SK-N-SH (cell line): ENCODE data around the gene UBE2U. TPM values are rescaled to one million over a fixed set of nuclear protein-coding genes. Genes with fewer than 3 reads are reported as not detected.

ENCODE experiments used
- CTCF ChIA-PET: fragments of 300-600, 350-600 bp; formaldehyde crosslinking; extraction: SDS; loops from one replicate; lab custom pipeline; 2021; lab: Yijun Ruan, JAX
- POLR2A ChIA-PET: fragments of 350-600 bp; sonication (Branson Sonifier 250); formaldehyde crosslinking; extraction: SDS; loops from one replicate; lab custom pipeline; 2020; ENCODE audit warnings: antibody characterized with exemption, inconsistent platforms; lab: Yijun Ruan, JAX
- DNase-seq: peaks from one replicate; pipeline ENCODE4 v3.0.0; 2012
- H2AFZ ChIP-seq: fragments of 200-600 bp; sonication (generic); 2 replicates; pipeline ENCODE4 v1.8.1; 2016; ENCODE audit warnings: antibody characterized with exemption, mild to moderate bottlenecking, low read depth
- H3F3A ChIP-seq: fragments of 200-600 bp; sonication (generic); replicated peaks from 2 replicates; pipeline ENCODE3; 2016; ENCODE audit warnings: antibody characterized with exemption, mild to moderate bottlenecking; ENCODE audit not compliant: insufficient read depth
- H3K27ac ChIP-seq, 2 experiments: fragments of 200-500 bp in 1 of 2; fragments of 200-600 bp in 1 of 2; sonication (Bioruptor generic) in 1 of 2; sonication (generic), shearing (Covaris generic) in 1 of 2; 2 replicates each; pipeline versions ENCODE4 v1.5.1 to v1.6.1; 2014 to 2016; ENCODE audit warnings: low read depth in 2 of 2, inconsistent platforms in 1 of 2, low read length in 1 of 2, mild to moderate bottlenecking in 1 of 2, mixed read lengths in 1 of 2
- H3K27me3 ChIP-seq: fragments of 200-600 bp; sonication (generic), shearing (Covaris generic); 2 replicates; pipeline ENCODE4 v1.6.1; 2016; ENCODE audit warnings: mixed run types; ENCODE audit not compliant: insufficient read depth
- H3K36me3 ChIP-seq, 2 experiments: fragments of 200-500 bp in 1 of 2; fragments of 200-600 bp in 1 of 2; sonication (Bioruptor generic) in 1 of 2; sonication (generic) in 1 of 2; replicated peaks in 1 of 2; 2 replicates each; pipeline versions ENCODE3 to v1.5.1; 2014 to 2016; ENCODE audit warnings: low read length in 1 of 2, mild to moderate bottlenecking in 1 of 2; ENCODE audit not compliant: insufficient read depth in 2 of 2, control insufficient read depth in 1 of 2
- H3K4me1 ChIP-seq, 2 experiments: fragments of 200-500 bp in 1 of 2; fragments of 200-600 bp in 1 of 2; sonication (Bioruptor generic) in 1 of 2; sonication (generic), shearing (Covaris generic) in 1 of 2; 2 replicates each; pipeline versions ENCODE4 v1.5.1 to v1.6.1; 2014 to 2016; ENCODE audit warnings: low read depth in 1 of 2, low read length in 1 of 2, mixed run types in 1 of 2; ENCODE audit not compliant: insufficient read depth in 2 of 2, control insufficient read depth in 1 of 2
- H3K4me2 ChIP-seq: fragments of 200-600 bp; sonication (generic), shearing (Covaris generic); 2 replicates; pipeline ENCODE4 v1.6.1; 2017; ENCODE audit warnings: mixed run types
- H3K4me3 ChIP-seq, 2 experiments: fragments of 200-500 bp in 1 of 2; fragments of 200-600 bp in 1 of 2; sonication (Bioruptor generic) in 1 of 2; sonication (generic), shearing (Covaris generic) in 1 of 2; 2 replicates each; pipeline versions ENCODE4 v1.5.1 to v1.8.1; 2014 to 2016; ENCODE audit warnings: low read depth in 2 of 2, inconsistent platforms in 1 of 2, low read length in 1 of 2, mild to moderate bottlenecking in 1 of 2, mixed read lengths in 1 of 2, moderate library complexity in 1 of 2
- H3K79me2 ChIP-seq: fragments of 200-600 bp; sonication (generic); 2 replicates; pipeline ENCODE4 v1.8.1; 2017; ENCODE audit warnings: mild to moderate bottlenecking; ENCODE audit not compliant: insufficient read depth
- H3K9ac ChIP-seq: fragments of 200-600 bp; sonication (generic); 2 replicates; pipeline ENCODE4 v1.6.1; 2017; ENCODE audit warnings: mixed run types
- H3K9me2 ChIP-seq: fragments of 200-600 bp; sonication (generic); 2 replicates; pipeline ENCODE4 v1.6.1; 2017; ENCODE audit warnings: mixed run types
- H3K9me3 ChIP-seq: fragments of 200-600 bp; sonication (generic); 2 replicates; pipeline ENCODE4 v1.6.1; 2017; ENCODE audit warnings: mixed run types, mild to moderate bottlenecking, moderate library complexity
- H4K20me1 ChIP-seq: fragments of 200-600 bp; sonication (generic); 2 replicates; pipeline ENCODE4 v1.6.1; 2017; ENCODE audit warnings: mild to moderate bottlenecking, mixed run types; ENCODE audit not compliant: insufficient read depth
- CTCF ChIP-seq: fragments of 200-600 bp; sonication (generic); IDR thresholded peaks from 2 replicates; pipeline ENCODE4 v1.6.1; 2017; ENCODE audit warnings: antibody characterized with exemption, mild to moderate bottlenecking, moderate library complexity
- ELF1 ChIP-seq: IDR thresholded peaks from 2 replicates; pipeline ENCODE4 v1.4.0; 2012
- EP300 ChIP-seq, 2 experiments: IDR thresholded peaks; 2 replicates each; pipeline versions ENCODE4 v1.4.0 to v1.6.1; 2012; ENCODE audit warnings: borderline replicate concordance in 1 of 2, low read depth in 1 of 2, low read length in 1 of 2
- FOXM1 ChIP-seq: IDR thresholded peaks from 2 replicates; pipeline ENCODE4 v1.4.0; 2012; ENCODE audit warnings: low read depth, mild to moderate bottlenecking
- IRF3 ChIP-seq: fragments of 150-350 bp; IDR thresholded peaks from 2 replicates; pipeline ENCODE4 v1.6.1; 2016; ENCODE audit warnings: mild to moderate bottlenecking, low read depth, low read length
- JUND ChIP-seq: IDR thresholded peaks from 2 replicates; pipeline ENCODE4 v1.4.0; 2012
- MEF2A ChIP-seq: IDR thresholded peaks from 2 replicates; pipeline ENCODE4 v1.4.0; 2012; ENCODE audit warnings: low read depth, borderline replicate concordance
- NFIC ChIP-seq: IDR thresholded peaks from 2 replicates; pipeline ENCODE4 v1.4.0; 2012; ENCODE audit warnings: borderline replicate concordance
- PBX3 ChIP-seq: IDR thresholded peaks from 2 replicates; pipeline ENCODE4; 2012
- POLR2AphosphoS5 ChIP-seq: IDR thresholded peaks from 2 replicates; pipeline ENCODE4 v1.6.1; 2012; ENCODE audit warnings: low read depth, low read length
- RAD21 ChIP-seq: IDR thresholded peaks from 2 replicates; pipeline ENCODE4 v1.6.1; 2012; ENCODE audit warnings: mild to moderate bottlenecking, low read length
- RFX5 ChIP-seq: IDR thresholded peaks from 2 replicates; pipeline ENCODE4 v1.6.1; 2012; ENCODE audit warnings: mild to moderate bottlenecking, improper control_type of control experiment, low read length
- TCF12 ChIP-seq: IDR thresholded peaks from 2 replicates; pipeline ENCODE4 v1.4.0; 2012
- TEAD4 ChIP-seq: IDR thresholded peaks from 2 replicates; pipeline ENCODE4 v1.4.0; 2012; ENCODE audit warnings: mild to moderate bottlenecking, borderline replicate concordance; ENCODE audit not compliant: insufficient read depth
- USF2 ChIP-seq: fragments of 150-350 bp; IDR thresholded peaks from 2 replicates; pipeline ENCODE4 v1.6.1; 2017; ENCODE audit warnings: antibody characterized with exemption, low read length, low read depth, borderline replicate concordance
- YY1 ChIP-seq: IDR thresholded peaks from 2 replicates; pipeline ENCODE4 v1.4.0; 2012; ENCODE audit warnings: low read depth, mild to moderate bottlenecking
- WGBS: methylation state at CpG from one replicate; pipeline ENCODE4 v1.1.6; 2017; ENCODE audit warnings: low lambda C conversion rate; 5-methylcytosine and 5-hydroxymethylcytosine counted together
- polyA plus RNA-seq, 3 experiments: library from polyadenylated mRNA; depleted of rRNA; stranded (reverse); fragments of >200 nt; gene quantifications; 2 replicates each; pipeline ENCODE4 v1.2.3, GENCODE V29; 2012

The UBE2U gene
- polyA plus RNA-seq, 1 of the 3 experiments (the other 2 are of a cell fraction), result not detected

GRCh38 chr1:64229307-64229706 lies 25.9 kb downstream of the UBE2U start:
- Histone ChIP-seq H3K27me3 (no peaks in the 10 kb centered on the region), H3K4me2 (no peak overlapping the region), H3K9ac (no peak overlapping the region), H3K79me2 (no peaks in the 10 kb centered on the region), H3K4me1 (no peaks in the 10 kb centered on the region; a peak in 1 of 4 replicates)
- WGBS, result 87% methylated on average over 3 of the region's 3 CpGs
- no peak for TF ChIP-seq RFX5
- TF ChIP-seq ELF1, result no peak
- TF ChIP-seq MEF2A, result no peak
- no peak for TF ChIP-seq FOXM1
- TF ChIP-seq USF2, result no peak
- no peak for TF ChIP-seq CTCF
- TF ChIP-seq, all 33 proteins: peak for 0
- Histone ChIP-seq H3K36me3 (no peaks in the 10 kb centered on the region), H3F3A (peaks cover 6% of the 10 kb centered on the region), H3K27ac (no peak overlapping the region), H2AFZ (no peak overlapping the region), H4K20me1 (no peaks in the 10 kb centered on the region), H3K4me3 (no peak overlapping the region), H3K9me2 (no peaks in the 10 kb centered on the region), H3K9me3 (no peaks in the 10 kb centered on the region)
- DNase-seq, result no peak
- CTCF ChIA-PET, result interaction anchor here (0.6 to 1.2 kb wide), 3 partner anchors 13 to 538 kb away, joined by 3 read pairs; no protein-coding TSS in a partner anchor
- POLR2A ChIA-PET, result no interaction called here

GRCh38 chr1:64231153-64231552 lies 27.7 kb downstream of the UBE2U start:
- TF ChIP-seq IRF3 (no peak), EP300 (IDR thresholded peaks at IDR 0.05; ENCODE audit: borderline replicate concordance in 1 of 2, low read depth in 1 of 2, low read length in 1 of 2) (peak; percentile 47 to 78; a peak in 3 of 4 replicates), PBX3 (peak; percentile 89), RAD21 (no peak), YY1 (no peak), JUND (peak; percentile 51; the same call in 1 of the 2 replicates), NFIC (peak; percentile 50; the same call in 1 of the 2 replicates), USF2 (no peak), ELF1 (no peak), TEAD4 (no peak), POLR2AphosphoS5 (peak; percentile 46; the same call in 1 of the 2 replicates), TCF12 (peak; percentile 79), FOXM1 (0 out of 2 replicates have a peak, but pooled peaks have one; percentile 26)
- TF ChIP-seq, all 33 proteins: peak for 7
- no peak overlapping the region for H3K27ac ChIP-seq
- no peaks in the 10 kb centered on the region for H3K9me2 ChIP-seq
- no peak overlapping the region for H3K4me3 ChIP-seq
- H3K9ac ChIP-seq, result no peak overlapping the region
- H3K9me3 ChIP-seq, result no peaks in the 10 kb centered on the region
- H3K4me2 ChIP-seq, result no peak overlapping the region
- 11% methylated on average over 4 of the region's 4 CpGs for WGBS
- H3K36me3 ChIP-seq, result no peaks in the 10 kb centered on the region
- no peak for DNase-seq
- no peaks in the 10 kb centered on the region for H3K27me3 ChIP-seq
- ChIA-PET CTCF (interaction anchor here (1.3 kb wide), 1 partner anchor 557 kb away, joined by 3 read pairs; no protein-coding TSS in a partner anchor), POLR2A (no interaction called here)
- H2AFZ ChIP-seq, result no peak overlapping the region
- peaks cover 0 to 6% of the 10 kb centered on the region in 2 experiments; a peak in 1 of 4 replicates for H3K4me1 ChIP-seq
- H3F3A ChIP-seq, result no peaks in the 10 kb centered on the region
- H4K20me1 ChIP-seq, result no peaks in the 10 kb centered on the region
- H3K79me2 ChIP-seq, result no peaks in the 10 kb centered on the region
